Thyroid gland (tissue), 4 donors: ENCODE measurements around the gene THAP7. TPM values are rescaled to one million over a fixed set of nuclear protein-coding genes. Genes with fewer than 3 reads are reported as not detected.

ENCODE experiments used
- DNase-seq, 2 donors: peaks; one replicate each; pipeline ENCODE4 v3.0.0-alpha.2; 2019
- H3K27ac ChIP-seq, 3 donors: fragments of 200-600 bp; sonication (generic); 1 replicate in 2 of 3; 2 replicates in 1 of 3; pipeline ENCODE4 v1.5.1; 2016 to 2019; ENCODE audit warnings: mild to moderate bottlenecking in 1 of 3, moderate library complexity in 1 of 3
- H3K27me3 ChIP-seq: fragments of 200-600 bp; sonication (generic); one replicate; pipeline ENCODE4 v1.5.1; 2019
- H3K36me3 ChIP-seq, 2 donors: fragments of 200-600 bp; sonication (generic); one replicate each; pipeline ENCODE4 v1.5.1; 2016 to 2019
- H3K4me1 ChIP-seq, 2 donors: fragments of 200-600 bp; sonication (generic); one replicate each; pipeline ENCODE4 v1.5.1; 2017 to 2019
- H3K4me3 ChIP-seq, 3 donors: fragments of 200-600 bp; sonication (generic); replicated peaks in 1 of 3; 1 replicate in 2 of 3; 2 replicates in 1 of 3; pipeline ENCODE4 v1.5.1; 2016; ENCODE audit warnings: mild to moderate bottlenecking in 1 of 3
- H3K9me3 ChIP-seq: fragments of 200-600 bp; sonication (generic); one replicate; pipeline ENCODE4 v1.5.1; 2017
- POLR2A ChIP-seq, 2 donors: fragments of 450-650 bp; IDR thresholded peaks; one replicate each; pipeline ENCODE4 v1.6.1; 2017; ENCODE audit warnings: antibody characterized with exemption in 2 of 2, mild to moderate bottlenecking in 2 of 2, moderate library complexity in 1 of 2
- WGBS, 2 donors: methylation state at CpG; one replicate each; pipeline ENCODE4 v1.1.5; 2017; 5-methylcytosine and 5-hydroxymethylcytosine counted together
- intact Hi-C: fragments of 100-400 bp; cut with DNase I; formaldehyde crosslinking; loops from one replicate; pipeline ENCODE4 v1.15.1; 2023
- total RNA-seq, 4 donors: library from RNA; depleted of rRNA; stranded (reverse); fragments of >200 nt; gene quantifications; one replicate each; pipeline ENCODE4 v1.2.3, GENCODE V29; 2016
- TF ChIP-seq, protein P1 (sequence below), 6 experiments: fragments of 200-600 bp in 3 of 6; fragments of 450-650 bp in 3 of 6; sonication (generic) in 3 of 6; IDR thresholded peaks; one replicate each; pipeline ENCODE4 v1.5.1; 2016 to 2019; ENCODE audit warnings: antibody characterized with exemption in 6 of 6, mild to moderate bottlenecking in 2 of 6, inconsistent platforms in 1 of 6, moderate library complexity in 1 of 6

THAP7 gene
- total RNA-seq, 4 donors from 2014 or later = 51.0 to 75.0 (median 58.9) TPM

DNA sequence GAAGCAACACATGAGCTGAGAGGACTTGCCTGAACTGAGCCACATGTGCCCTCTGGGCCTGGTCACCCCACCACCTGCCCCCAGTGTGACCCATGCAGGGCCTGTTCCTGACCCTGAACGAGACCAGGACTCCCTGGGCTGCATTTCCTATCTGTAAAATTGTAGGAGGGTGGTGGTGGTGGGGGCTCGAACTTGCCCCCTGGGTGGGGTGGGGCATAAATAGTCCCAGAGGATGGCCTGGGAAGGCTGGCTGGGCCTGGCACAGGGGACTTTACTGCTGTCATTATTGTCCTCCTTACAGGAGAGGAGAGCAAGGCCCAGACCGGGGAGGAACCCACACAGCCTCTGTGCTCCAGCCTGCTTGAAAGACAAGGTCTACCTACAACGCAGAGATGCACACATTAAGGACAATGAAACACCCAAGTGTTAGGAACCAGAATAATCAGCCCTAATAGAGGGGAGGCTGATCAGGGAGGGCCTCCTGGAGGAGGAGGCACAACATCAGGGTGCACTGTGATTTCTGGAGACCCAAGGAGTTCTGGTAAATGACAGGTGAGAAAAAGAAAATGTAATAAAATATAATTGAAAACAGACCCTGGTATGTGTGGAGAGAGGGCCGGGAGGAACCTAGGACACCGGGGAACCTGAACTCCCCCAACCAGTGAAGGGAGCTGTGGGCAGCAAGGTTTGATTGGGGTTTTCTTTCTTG is 37.7 kb downstream of the THAP7 start:
- H3K4me1 ChIP-seq = peaks cover 4 to 9% of the 10 kb centered on the region in 2 donors
- DNase-seq = no peak
- no peak overlapping the region for H3K27ac ChIP-seq
- no peak for TF ChIP-seq POLR2A (IDR thresholded peaks at IDR 0.05)
- TF ChIP-seq, protein P1, sequence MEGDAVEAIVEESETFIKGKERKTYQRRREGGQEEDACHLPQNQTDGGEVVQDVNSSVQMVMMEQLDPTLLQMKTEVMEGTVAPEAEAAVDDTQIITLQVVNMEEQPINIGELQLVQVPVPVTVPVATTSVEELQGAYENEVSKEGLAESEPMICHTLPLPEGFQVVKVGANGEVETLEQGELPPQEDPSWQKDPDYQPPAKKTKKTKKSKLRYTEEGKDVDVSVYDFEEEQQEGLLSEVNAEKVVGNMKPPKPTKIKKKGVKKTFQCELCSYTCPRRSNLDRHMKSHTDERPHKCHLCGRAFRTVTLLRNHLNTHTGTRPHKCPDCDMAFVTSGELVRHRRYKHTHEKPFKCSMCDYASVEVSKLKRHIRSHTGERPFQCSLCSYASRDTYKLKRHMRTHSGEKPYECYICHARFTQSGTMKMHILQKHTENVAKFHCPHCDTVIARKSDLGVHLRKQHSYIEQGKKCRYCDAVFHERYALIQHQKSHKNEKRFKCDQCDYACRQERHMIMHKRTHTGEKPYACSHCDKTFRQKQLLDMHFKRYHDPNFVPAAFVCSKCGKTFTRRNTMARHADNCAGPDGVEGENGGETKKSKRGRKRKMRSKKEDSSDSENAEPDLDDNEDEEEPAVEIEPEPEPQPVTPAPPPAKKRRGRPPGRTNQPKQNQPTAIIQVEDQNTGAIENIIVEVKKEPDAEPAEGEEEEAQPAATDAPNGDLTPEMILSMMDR (IDR thresholded peaks at IDR 0.05) = no peak
- no peaks in the 10 kb centered on the region for H3K27me3 ChIP-seq
- H3K36me3 ChIP-seq = no peaks in the 10 kb centered on the region
- WGBS, 2 donors = 64 to 70% methylated on average over 6 of the region's 6 CpGs
- H3K9me3 ChIP-seq = no peaks in the 10 kb centered on the region
- peak overlapping the region in 1 of 3 donors; percentile 32 for H3K4me3 ChIP-seq
- intact Hi-C loops = no loop called here

DNA sequence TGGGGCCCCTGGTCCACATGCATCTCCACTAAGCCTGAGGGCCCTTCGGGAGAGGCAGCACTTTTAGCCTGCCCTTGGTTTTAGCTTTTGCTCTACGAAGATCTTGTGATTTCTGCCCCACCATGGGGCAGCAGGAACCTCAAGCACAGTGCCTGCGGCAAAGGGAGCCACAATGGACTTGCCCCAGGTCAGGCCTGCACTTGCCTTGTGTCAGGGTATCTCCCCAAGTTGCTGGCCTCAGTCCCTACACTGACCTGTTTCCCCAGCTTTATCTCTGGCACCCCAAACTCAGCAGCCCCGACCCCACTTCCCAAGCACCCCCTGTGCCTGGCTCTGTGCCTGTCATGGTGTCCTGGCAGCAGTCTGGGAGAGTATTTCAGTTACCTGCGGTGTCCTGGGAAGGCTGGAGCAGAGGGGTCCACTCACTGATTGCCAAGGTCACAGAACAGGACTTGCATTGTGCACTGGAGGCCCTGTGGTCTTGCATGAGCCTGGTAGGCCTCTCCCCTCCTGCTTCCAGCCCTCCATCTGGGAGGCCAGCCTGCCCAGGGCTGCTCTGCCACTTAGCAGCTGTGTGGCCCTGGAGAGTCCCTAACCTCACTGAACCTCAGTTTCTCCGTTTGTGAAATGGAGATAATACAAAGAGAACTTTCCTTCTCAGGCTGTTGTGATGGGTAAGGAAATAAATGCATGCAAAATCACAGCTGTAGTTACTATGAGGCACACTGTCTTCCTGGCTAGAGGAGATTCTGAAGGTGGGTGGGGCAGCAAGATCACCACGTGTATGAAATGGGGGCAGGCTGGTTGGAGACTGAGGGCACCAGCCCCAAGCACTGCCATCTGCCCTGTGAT is 38.5 kb downstream of the THAP7 start:
- intact Hi-C loops = no loop called here
- Histone ChIP-seq H3K4me3 (no peak overlapping the region), H3K9me3 (no peaks in the 10 kb centered on the region), H3K36me3 (no peaks in the 10 kb centered on the region), H3K27me3 (no peaks in the 10 kb centered on the region), H3K27ac (no peak overlapping the region), H3K4me1 (peaks cover 4 to 9% of the 10 kb centered on the region in 2 donors)
- 85 to 88% methylated on average over 5 to 6 of the region's 7 CpGs for WGBS, 2 donors
- DNase-seq = no peak
- TF ChIP-seq POLR2A (IDR thresholded peaks at IDR 0.05) = no peak
- TF ChIP-seq, protein P1 (IDR thresholded peaks at IDR 0.05) = no peak

DNA sequence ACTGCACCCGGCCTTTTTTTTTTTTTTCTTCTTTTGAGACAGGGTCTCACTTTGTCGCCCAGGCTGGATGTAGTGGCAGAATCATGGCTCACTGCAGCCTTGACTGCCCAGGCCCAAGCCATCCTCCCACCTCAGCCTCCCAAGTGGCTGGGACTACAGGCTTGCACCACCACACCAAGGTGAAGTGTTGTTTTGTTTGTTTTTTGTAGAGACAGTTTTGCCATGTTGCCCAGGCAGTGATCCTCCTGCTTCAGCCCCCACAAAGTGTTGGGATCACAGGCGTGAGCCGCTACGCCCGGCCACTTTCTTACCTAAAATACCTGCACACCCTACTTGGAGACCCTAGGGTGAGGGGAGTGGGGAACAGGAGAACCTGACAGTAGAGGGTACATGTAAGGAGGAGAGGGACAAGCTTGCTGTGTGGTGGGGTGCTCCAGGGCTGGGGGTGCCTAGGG is 39.4 kb downstream of the THAP7 start:
- 96 to 97% methylated on average over 6 of the region's 6 CpGs for WGBS, 2 donors
- no peaks in the 10 kb centered on the region for H3K36me3 ChIP-seq
- intact Hi-C loops = no loop called here
- H3K27me3 ChIP-seq = no peaks in the 10 kb centered on the region
- H3K27ac ChIP-seq = no peak overlapping the region
- H3K9me3 ChIP-seq = no peaks in the 10 kb centered on the region
- H3K4me1 ChIP-seq = peaks cover 4 to 17% of the 10 kb centered on the region in 2 donors
- no peak overlapping the region for H3K4me3 ChIP-seq
- no peak for TF ChIP-seq POLR2A (IDR thresholded peaks at IDR 0.05)
- no peak for DNase-seq

DNA sequence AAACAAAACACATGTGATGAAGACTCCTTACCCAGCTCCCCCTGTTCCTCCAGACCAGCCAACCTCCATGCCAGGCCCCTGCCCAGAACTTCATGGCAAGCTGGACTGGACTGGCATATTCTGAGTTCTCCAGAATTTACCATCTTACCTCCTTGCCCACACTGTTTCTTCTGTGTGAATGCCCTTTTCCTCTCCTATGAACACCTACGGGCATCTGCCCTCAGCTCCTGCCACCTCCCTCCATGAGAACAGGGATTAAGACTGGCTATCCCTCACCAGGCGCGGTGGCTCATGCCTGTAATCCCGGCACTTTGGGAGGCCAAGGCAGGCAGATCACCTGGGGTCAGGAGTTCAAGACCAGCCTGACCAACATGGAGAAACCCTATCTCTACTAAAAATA is 41.3 kb downstream of the THAP7 start:
- H3K4me1 ChIP-seq = peaks cover 8 to 27% of the 10 kb centered on the region in 2 donors
- H3K36me3 ChIP-seq = no peaks in the 10 kb centered on the region
- no peaks in the 10 kb centered on the region for H3K27me3 ChIP-seq
- H3K27ac ChIP-seq = no peak overlapping the region
- no peak for DNase-seq
- intact Hi-C loops = no loop called here
- no peaks in the 10 kb centered on the region for H3K9me3 ChIP-seq
- no peak for TF ChIP-seq POLR2A (IDR thresholded peaks at IDR 0.05)
- TF ChIP-seq, protein P1 (IDR thresholded peaks at IDR 0.05) = no peak
- 94 to 95% methylated on average over 4 of the region's 4 CpGs for WGBS, 2 donors
- H3K4me3 ChIP-seq = no peak overlapping the region

DNA sequence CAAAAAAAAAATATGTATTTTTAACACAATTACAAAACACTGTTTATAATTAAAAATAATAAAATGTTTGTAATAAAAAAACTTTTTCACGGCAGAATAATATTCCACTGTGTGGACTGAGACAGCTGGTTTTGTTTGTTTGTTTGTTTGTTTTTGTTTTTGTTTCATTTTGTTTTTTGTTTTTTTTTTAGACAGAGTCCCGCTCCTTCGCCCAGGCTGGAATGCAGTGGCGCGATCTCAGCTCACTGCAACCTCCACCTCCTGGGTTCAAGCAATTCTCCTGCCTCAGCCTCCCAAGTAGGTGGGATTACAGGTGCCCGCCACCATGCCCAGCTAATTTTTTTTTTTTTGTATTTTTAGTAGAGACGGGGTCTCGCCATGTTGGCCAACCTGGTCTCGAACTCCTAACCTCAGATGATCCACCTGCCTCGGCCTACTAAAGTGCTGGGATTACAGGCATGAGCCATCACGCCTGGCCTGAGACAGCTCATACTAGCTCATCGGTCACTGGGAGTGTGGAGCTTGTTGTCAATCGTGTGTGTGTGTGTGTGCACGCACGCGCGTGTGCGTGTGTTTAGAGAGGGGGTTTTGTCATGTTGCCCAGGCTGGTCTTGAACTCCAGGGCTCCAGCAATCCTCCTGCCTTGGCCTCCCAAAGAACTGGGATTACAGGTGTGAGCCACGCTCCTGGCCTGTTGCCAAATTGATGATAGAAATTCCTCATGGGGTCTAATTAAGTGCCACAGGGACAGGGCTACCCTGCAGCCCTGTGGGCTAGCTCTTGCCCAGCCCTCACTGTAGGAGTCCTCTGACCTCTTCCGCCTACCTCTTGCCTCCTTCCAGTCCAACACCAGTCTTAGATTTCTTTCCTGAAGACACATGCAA is 42.1 kb downstream of the THAP7 start:
- WGBS, 2 donors = 92 to 96% methylated on average over 20 of the region's 20 CpGs
- intact Hi-C loops = no loop called here
- no peak overlapping the region for H3K4me3 ChIP-seq

More for the DNA sequence above, 42.1 kb downstream of the THAP7 start:
- TF ChIP-seq POLR2A (IDR thresholded peaks at IDR 0.05) = no peak
- TF ChIP-seq, protein P1 (IDR thresholded peaks at IDR 0.05) = no peak
- Histone ChIP-seq H3K27me3 (no peaks in the 10 kb centered on the region), H3K9me3 (no peaks in the 10 kb centered on the region), H3K27ac (no peak overlapping the region), H3K36me3 (no peaks in the 10 kb centered on the region), H3K4me1 (peaks cover 8 to 24% of the 10 kb centered on the region in 2 donors)
- DNase-seq = no peak
